A549 (cell line): ENCODE results near the gene SMAD9.

Source experiments
- BHLHE40 ChIP-seq: IDR thresholded peaks from 2 replicates; pipeline ENCODE4 v1.6.1; 2012; ENCODE audit warnings: low read depth, low read length, inconsistent platforms
- CBX2 ChIP-seq: fragments of 200-600 bp; sonication (generic); IDR thresholded peaks from 2 replicates; pipeline ENCODE4 v1.6.1; 2016; ENCODE audit warnings: low read depth, mild to moderate bottlenecking, borderline replicate concordance
- CHD4 ChIP-seq: fragments of 200-600 bp; sonication (generic); IDR thresholded peaks from 2 replicates; pipeline ENCODE4 v1.6.1; 2016; ENCODE audit warnings: antibody characterized with exemption, mild to moderate bottlenecking, borderline replicate concordance
- EHF ChIP-seq: fragments of 250-450 bp; sonication (Bioruptor Pico); IDR thresholded peaks from 2 replicates; pipeline ENCODE4 v1.5.0; 2020; ENCODE audit warnings: mild to moderate bottlenecking
- ESRRA ChIP-seq: fragments of 150-350 bp; IDR thresholded peaks from 2 replicates; pipeline ENCODE4 v1.6.1; 2014; ENCODE audit warnings: mild to moderate bottlenecking, low read length, borderline replicate concordance
- JUN ChIP-seq, 2 experiments: fragments of >200 bp; sonication (Bioruptor Twin); formaldehyde crosslinking; IDR thresholded peaks; 2 replicates in 1 of 2; 3 replicates in 1 of 2; pipeline ENCODE4 v1.6.1; 2016 to 2017
- POLR2A ChIP-seq: IDR thresholded peaks from 2 replicates; pipeline ENCODE4 v1.6.1; 2012; ENCODE audit warnings: mild to moderate bottlenecking, low read length
- RCOR1 ChIP-seq: fragments of 150-350 bp; IDR thresholded peaks from 2 replicates; pipeline ENCODE4 v1.6.1; 2014; ENCODE audit warnings: antibody characterized with exemption, low read length, low read depth
- SREBF2 ChIP-seq: fragments of 450-650 bp; IDR thresholded peaks from 2 replicates; pipeline ENCODE4 v1.6.1; 2014; ENCODE audit warnings: mild to moderate bottlenecking, moderate library complexity
- TP53 ChIP-seq: fragments of 250-450 bp; sonication (Bioruptor Pico); IDR thresholded peaks from 2 replicates; pipeline ENCODE4 v1.5.0; 2021; ENCODE audit warnings: mild to moderate bottlenecking, moderate library complexity
- TF ChIP-seq, protein P1 (sequence below): fragments of >200 bp; sonication (Bioruptor Twin); formaldehyde crosslinking; IDR thresholded peaks from 3 replicates; pipeline ENCODE4 v1.5.1; 2016
- TF ChIP-seq, protein P2 (sequence below): fragments of 250-450 bp; sonication (Bioruptor Pico); IDR thresholded peaks from 2 replicates; pipeline ENCODE4 v1.5.0; 2020; ENCODE audit warnings: low read depth, mild to moderate bottlenecking, moderate library complexity
- TF ChIP-seq, protein P3 (sequence below): fragments of 200-600 bp; sonication (generic); IDR thresholded peaks from 2 replicates; pipeline ENCODE4 v1.6.1; 2016; ENCODE audit warnings: antibody characterized with exemption, mild to moderate bottlenecking, moderate library complexity

- TF ChIP-seq, protein P1, sequence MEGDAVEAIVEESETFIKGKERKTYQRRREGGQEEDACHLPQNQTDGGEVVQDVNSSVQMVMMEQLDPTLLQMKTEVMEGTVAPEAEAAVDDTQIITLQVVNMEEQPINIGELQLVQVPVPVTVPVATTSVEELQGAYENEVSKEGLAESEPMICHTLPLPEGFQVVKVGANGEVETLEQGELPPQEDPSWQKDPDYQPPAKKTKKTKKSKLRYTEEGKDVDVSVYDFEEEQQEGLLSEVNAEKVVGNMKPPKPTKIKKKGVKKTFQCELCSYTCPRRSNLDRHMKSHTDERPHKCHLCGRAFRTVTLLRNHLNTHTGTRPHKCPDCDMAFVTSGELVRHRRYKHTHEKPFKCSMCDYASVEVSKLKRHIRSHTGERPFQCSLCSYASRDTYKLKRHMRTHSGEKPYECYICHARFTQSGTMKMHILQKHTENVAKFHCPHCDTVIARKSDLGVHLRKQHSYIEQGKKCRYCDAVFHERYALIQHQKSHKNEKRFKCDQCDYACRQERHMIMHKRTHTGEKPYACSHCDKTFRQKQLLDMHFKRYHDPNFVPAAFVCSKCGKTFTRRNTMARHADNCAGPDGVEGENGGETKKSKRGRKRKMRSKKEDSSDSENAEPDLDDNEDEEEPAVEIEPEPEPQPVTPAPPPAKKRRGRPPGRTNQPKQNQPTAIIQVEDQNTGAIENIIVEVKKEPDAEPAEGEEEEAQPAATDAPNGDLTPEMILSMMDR: no peak
- no peak for TF ChIP-seq EHF (CRISPR knock-in tag)
- no peak for TF ChIP-seq POLR2A
- no peak for TF ChIP-seq SREBF2
- no peak for TF ChIP-seq RCOR1
- no peak for TF ChIP-seq BHLHE40
- TF ChIP-seq, protein P2, sequence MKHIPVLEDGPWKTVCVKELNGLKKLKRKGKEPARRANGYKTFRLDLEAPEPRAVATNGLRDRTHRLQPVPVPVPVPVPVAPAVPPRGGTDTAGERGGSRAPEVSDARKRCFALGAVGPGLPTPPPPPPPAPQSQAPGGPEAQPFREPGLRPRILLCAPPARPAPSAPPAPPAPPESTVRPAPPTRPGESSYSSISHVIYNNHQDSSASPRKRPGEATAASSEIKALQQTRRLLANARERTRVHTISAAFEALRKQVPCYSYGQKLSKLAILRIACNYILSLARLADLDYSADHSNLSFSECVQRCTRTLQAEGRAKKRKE (CRISPR knock-in tag): no peak
- no peak for TF ChIP-seq ESRRA
- TF ChIP-seq, protein P3, sequence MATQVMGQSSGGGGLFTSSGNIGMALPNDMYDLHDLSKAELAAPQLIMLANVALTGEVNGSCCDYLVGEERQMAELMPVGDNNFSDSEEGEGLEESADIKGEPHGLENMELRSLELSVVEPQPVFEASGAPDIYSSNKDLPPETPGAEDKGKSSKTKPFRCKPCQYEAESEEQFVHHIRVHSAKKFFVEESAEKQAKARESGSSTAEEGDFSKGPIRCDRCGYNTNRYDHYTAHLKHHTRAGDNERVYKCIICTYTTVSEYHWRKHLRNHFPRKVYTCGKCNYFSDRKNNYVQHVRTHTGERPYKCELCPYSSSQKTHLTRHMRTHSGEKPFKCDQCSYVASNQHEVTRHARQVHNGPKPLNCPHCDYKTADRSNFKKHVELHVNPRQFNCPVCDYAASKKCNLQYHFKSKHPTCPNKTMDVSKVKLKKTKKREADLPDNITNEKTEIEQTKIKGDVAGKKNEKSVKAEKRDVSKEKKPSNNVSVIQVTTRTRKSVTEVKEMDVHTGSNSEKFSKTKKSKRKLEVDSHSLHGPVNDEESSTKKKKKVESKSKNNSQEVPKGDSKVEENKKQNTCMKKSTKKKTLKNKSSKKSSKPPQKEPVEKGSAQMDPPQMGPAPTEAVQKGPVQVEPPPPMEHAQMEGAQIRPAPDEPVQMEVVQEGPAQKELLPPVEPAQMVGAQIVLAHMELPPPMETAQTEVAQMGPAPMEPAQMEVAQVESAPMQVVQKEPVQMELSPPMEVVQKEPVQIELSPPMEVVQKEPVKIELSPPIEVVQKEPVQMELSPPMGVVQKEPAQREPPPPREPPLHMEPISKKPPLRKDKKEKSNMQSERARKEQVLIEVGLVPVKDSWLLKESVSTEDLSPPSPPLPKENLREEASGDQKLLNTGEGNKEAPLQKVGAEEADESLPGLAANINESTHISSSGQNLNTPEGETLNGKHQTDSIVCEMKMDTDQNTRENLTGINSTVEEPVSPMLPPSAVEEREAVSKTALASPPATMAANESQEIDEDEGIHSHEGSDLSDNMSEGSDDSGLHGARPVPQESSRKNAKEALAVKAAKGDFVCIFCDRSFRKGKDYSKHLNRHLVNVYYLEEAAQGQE: no peak
- TF ChIP-seq JUN (IDR thresholded peaks at IDR 0.05): no peak
- no peak for TF ChIP-seq CBX2
- no peak for TF ChIP-seq CHD4
- TF ChIP-seq TP53: no peak
Observed at GRCh38 chr13:36829753-36830152, 90.3 kb downstream of the SMAD9 start.
